SK-N-SH (cell line): ENCODE data around the gene MRPS34. TPM values are rescaled to one million over a fixed set of nuclear protein-coding genes. Genes with fewer than 3 reads are reported as not detected.
A peak's percentile ranks its signal among the peaks of the same experiment; 100 is the strongest.

Experiments used
- CTCF ChIA-PET: fragments of 300-600, 350-600 bp; formaldehyde crosslinking; extraction: SDS; loops from one replicate; lab custom pipeline; 2021; lab: Yijun Ruan, JAX
- POLR2A ChIA-PET: fragments of 350-600 bp; sonication (Branson Sonifier 250); formaldehyde crosslinking; extraction: SDS; loops from one replicate; lab custom pipeline; 2020; ENCODE audit warnings: antibody characterized with exemption, inconsistent platforms; lab: Yijun Ruan, JAX
- DNase-seq: peaks from one replicate; pipeline ENCODE4 v3.0.0; 2012
- H2AFZ ChIP-seq: fragments of 200-600 bp; sonication (generic); 2 replicates; pipeline ENCODE4 v1.8.1; 2016; ENCODE audit warnings: antibody characterized with exemption, mild to moderate bottlenecking, low read depth
- H3F3A ChIP-seq: fragments of 200-600 bp; sonication (generic); replicated peaks from 2 replicates; pipeline ENCODE3; 2016; ENCODE audit warnings: antibody characterized with exemption, mild to moderate bottlenecking; ENCODE audit not compliant: insufficient read depth
- H3K27ac ChIP-seq, 2 experiments: fragments of 200-500 bp in 1 of 2; fragments of 200-600 bp in 1 of 2; sonication (Bioruptor generic) in 1 of 2; sonication (generic), shearing (Covaris generic) in 1 of 2; 2 replicates each; pipeline versions ENCODE4 v1.5.1 to v1.6.1; 2014 to 2016; ENCODE audit warnings: low read depth in 2 of 2, inconsistent platforms in 1 of 2, low read length in 1 of 2, mild to moderate bottlenecking in 1 of 2, mixed read lengths in 1 of 2
- H3K27me3 ChIP-seq: fragments of 200-600 bp; sonication (generic), shearing (Covaris generic); 2 replicates; pipeline ENCODE4 v1.6.1; 2016; ENCODE audit warnings: mixed run types; ENCODE audit not compliant: insufficient read depth
- H3K36me3 ChIP-seq, 2 experiments: fragments of 200-500 bp in 1 of 2; fragments of 200-600 bp in 1 of 2; sonication (Bioruptor generic) in 1 of 2; sonication (generic) in 1 of 2; replicated peaks in 1 of 2; 2 replicates each; pipeline versions ENCODE3 to v1.5.1; 2014 to 2016; ENCODE audit warnings: low read length in 1 of 2, mild to moderate bottlenecking in 1 of 2; ENCODE audit not compliant: insufficient read depth in 2 of 2, control insufficient read depth in 1 of 2
- H3K4me1 ChIP-seq, 2 experiments: fragments of 200-500 bp in 1 of 2; fragments of 200-600 bp in 1 of 2; sonication (Bioruptor generic) in 1 of 2; sonication (generic), shearing (Covaris generic) in 1 of 2; 2 replicates each; pipeline versions ENCODE4 v1.5.1 to v1.6.1; 2014 to 2016; ENCODE audit warnings: low read depth in 1 of 2, low read length in 1 of 2, mixed run types in 1 of 2; ENCODE audit not compliant: insufficient read depth in 2 of 2, control insufficient read depth in 1 of 2
- H3K4me2 ChIP-seq: fragments of 200-600 bp; sonication (generic), shearing (Covaris generic); 2 replicates; pipeline ENCODE4 v1.6.1; 2017; ENCODE audit warnings: mixed run types
- H3K4me3 ChIP-seq, 2 experiments: fragments of 200-500 bp in 1 of 2; fragments of 200-600 bp in 1 of 2; sonication (Bioruptor generic) in 1 of 2; sonication (generic), shearing (Covaris generic) in 1 of 2; 2 replicates each; pipeline versions ENCODE4 v1.5.1 to v1.8.1; 2014 to 2016; ENCODE audit warnings: low read depth in 2 of 2, inconsistent platforms in 1 of 2, low read length in 1 of 2, mild to moderate bottlenecking in 1 of 2, mixed read lengths in 1 of 2, moderate library complexity in 1 of 2
- H3K79me2 ChIP-seq: fragments of 200-600 bp; sonication (generic); 2 replicates; pipeline ENCODE4 v1.8.1; 2017; ENCODE audit warnings: mild to moderate bottlenecking; ENCODE audit not compliant: insufficient read depth
- H3K9ac ChIP-seq: fragments of 200-600 bp; sonication (generic); 2 replicates; pipeline ENCODE4 v1.6.1; 2017; ENCODE audit warnings: mixed run types
- H3K9me2 ChIP-seq: fragments of 200-600 bp; sonication (generic); 2 replicates; pipeline ENCODE4 v1.6.1; 2017; ENCODE audit warnings: mixed run types
- H3K9me3 ChIP-seq: fragments of 200-600 bp; sonication (generic); 2 replicates; pipeline ENCODE4 v1.6.1; 2017; ENCODE audit warnings: mixed run types, mild to moderate bottlenecking, moderate library complexity
- H4K20me1 ChIP-seq: fragments of 200-600 bp; sonication (generic); 2 replicates; pipeline ENCODE4 v1.6.1; 2017; ENCODE audit warnings: mild to moderate bottlenecking, mixed run types; ENCODE audit not compliant: insufficient read depth
- CHD2 ChIP-seq: fragments of 150-350 bp; IDR thresholded peaks from 2 replicates; pipeline ENCODE4 v1.6.1; 2018; ENCODE audit warnings: low read length; ENCODE audit not compliant: partially characterized antibody
- ELF1 ChIP-seq: IDR thresholded peaks from 2 replicates; pipeline ENCODE4 v1.4.0; 2012
- GABPA ChIP-seq: IDR thresholded peaks from 2 replicates; pipeline ENCODE4 v1.4.0; 2012; ENCODE audit warnings: low read depth, mild to moderate bottlenecking
- JUND ChIP-seq: IDR thresholded peaks from 2 replicates; pipeline ENCODE4 v1.4.0; 2012
- PBX3 ChIP-seq: IDR thresholded peaks from 2 replicates; pipeline ENCODE4; 2012
- TEAD4 ChIP-seq: IDR thresholded peaks from 2 replicates; pipeline ENCODE4 v1.4.0; 2012; ENCODE audit warnings: mild to moderate bottlenecking, borderline replicate concordance; ENCODE audit not compliant: insufficient read depth
- YY1 ChIP-seq: IDR thresholded peaks from 2 replicates; pipeline ENCODE4 v1.4.0; 2012; ENCODE audit warnings: low read depth, mild to moderate bottlenecking
- WGBS: methylation state at CpG from one replicate; pipeline ENCODE4 v1.1.6; 2017; ENCODE audit warnings: low lambda C conversion rate; 5-methylcytosine and 5-hydroxymethylcytosine counted together
- polyA plus RNA-seq, 3 experiments: library from polyadenylated mRNA; depleted of rRNA; stranded (reverse); fragments of >200 nt; gene quantifications; 2 replicates each; pipeline ENCODE4 v1.2.3, GENCODE V29; 2012

The MRPS34 gene
- polyA plus RNA-seq, 1 of the 3 experiments (the other 2 are of a cell fraction) = 156 TPM

- Histone ChIP-seq H3K9me3 (no peaks in the 10 kb centered on the region), H3F3A (peaks cover 8% of the 10 kb centered on the region), H4K20me1 (peaks cover 10% of the 10 kb centered on the region; the same call in 1 of the 2 replicates), H3K4me3 (no peak overlapping the region), H3K4me1 (peaks cover 0 to 8% of the 10 kb centered on the region in 2 experiments; a peak in 1 of 4 replicates), H3K36me3 (peaks cover 3 to 37% of the 10 kb centered on the region in 2 experiments), H3K27ac (no peak overlapping the region), H3K27me3 (no peaks in the 10 kb centered on the region), H2AFZ (no peak overlapping the region)
- WGBS = 90% methylated on average over 14 of the region's 27 CpGs
- POLR2A ChIA-PET = interaction anchor here (0.7 to 1.7 kb wide), 2 partner anchors 47 to 117 kb away, joined by 3 to 5 read pairs; partner anchors contain the start of genes FAHD1 and HAGH
- CTCF ChIA-PET = interaction anchor here (0.6 to 1.0 kb wide), 3 partner anchors 12 to 373 kb away, joined by 3 to 4 read pairs (median 4); no protein-coding TSS in a partner anchor
- no peak for DNase-seq
- TF ChIP-seq GABPA = no peak
- no peak for TF ChIP-seq YY1
- TF ChIP-seq CHD2 = peak; percentile 8
- TF ChIP-seq ELF1 = 0 out of 2 replicates have a peak, but pooled peaks have one; percentile 18
- no peak for TF ChIP-seq TEAD4
- TF ChIP-seq, all 33 proteins: peak for 2
- H3K4me2 ChIP-seq = no peak overlapping the region
- peaks cover 42% of the 10 kb centered on the region for H3K79me2 ChIP-seq
- H3K9ac ChIP-seq = no peak overlapping the region
- no peaks in the 10 kb centered on the region for H3K9me2 ChIP-seq
These were observed 7.1 kb upstream of the MRPS34 start for GRCh38 chr16:1779741-1780676.

- Histone ChIP-seq H2AFZ (no peak overlapping the region), H3K4me1 (peaks cover 0 to 15% of the 10 kb centered on the region in 2 experiments; a peak in 2 of 4 replicates), H3K9me3 (no peaks in the 10 kb centered on the region), H3K9me2 (no peaks in the 10 kb centered on the region), H3K36me3 (peaks cover 3 to 37% of the 10 kb centered on the region in 2 experiments), H3K4me3 (no peak overlapping the region), H3K79me2 (peaks cover 42% of the 10 kb centered on the region), H3K27ac (no peak overlapping the region), H4K20me1 (peaks cover 13% of the 10 kb centered on the region; the same call in 1 of the 2 replicates), H3K9ac (no peak overlapping the region), H3F3A (peaks cover 8% of the 10 kb centered on the region)
- WGBS = 93% methylated on average over 4 of the region's 8 CpGs
- TF ChIP-seq PBX3 = no peak; the same call in 1 of the 2 replicates
- peak; percentile 5; the same call in 1 of the 2 replicates for TF ChIP-seq JUND
- TF ChIP-seq, all 33 proteins: peak for 1
- POLR2A ChIA-PET = interaction anchor here (0.7 kb wide), 1 partner anchor 117 kb away, joined by 3 read pairs; no protein-coding TSS in a partner anchor
- CTCF ChIA-PET = interaction anchor here (0.6 kb wide), 1 partner anchor 374 kb away, joined by 4 read pairs; no protein-coding TSS in a partner anchor
- Histone ChIP-seq H3K27me3 (no peaks in the 10 kb centered on the region), H3K4me2 (no peak overlapping the region)
- DNase-seq = no peak
These were observed 6.3 kb upstream of the MRPS34 start for GRCh38 chr16:1779234-1779701.
